ENCODE data around the gene HS3ST5. TPM values are rescaled to one million over a fixed set of nuclear protein-coding genes. Genes with fewer than 3 reads are reported as not detected.

The HS3ST5 gene
- total and polyA plus RNA-seq, 4 donors: 0.02 to 0.18 (median 0.04) TPM; not detected in 1

GRCh38 chr6:114142258-114142657 is 200.6 kb downstream of the HS3ST5 start:
- no peak overlapping the region for H3K27ac ChIP-seq (ENCODE audit: low read depth in 1 of 2, low read length in 1 of 2)
- no peak for TF ChIP-seq CTCF (IDR thresholded peaks at IDR 0.05; ENCODE audit: control extremely low read depth, extremely low read depth)
- H3K4me3 ChIP-seq: no peak overlapping the region
- no peaks in the 10 kb centered on the region for H3K36me3 ChIP-seq (ENCODE audit: control insufficient read depth in 4 of 4, insufficient read depth in 4 of 4, low read length in 4 of 4)
- peaks cover 0 to 2% (median 0%) of the 10 kb centered on the region in 4 donors for H3K9me3 ChIP-seq (ENCODE audit: control insufficient read depth in 4 of 4, insufficient read depth in 3 of 4, low read length in 3 of 4)
- no peaks in the 10 kb centered on the region for H3K4me1 ChIP-seq (ENCODE audit: control insufficient read depth in 5 of 5, insufficient read depth in 5 of 5, low read length in 5 of 5)
- H3K9ac ChIP-seq (ENCODE audit: insufficient read depth in 1 of 2, low read length in 2 of 2): no peak overlapping the region
- ATAC-seq (ENCODE audit: insufficient read depth, low FRiP score) (no peak), DNase-seq (no peak)
- H3K27me3 ChIP-seq (ENCODE audit: control insufficient read depth in 3 of 3, insufficient read depth in 3 of 3, low read length in 2 of 3): no peaks in the 10 kb centered on the region
- WGBS, 2 donors: 84 to 91% methylated on average over 7 of the region's 7 CpGs

- DNase-seq: no peak
- Histone ChIP-seq H3K4me1 (ENCODE audit: control insufficient read depth in 5 of 5, insufficient read depth in 5 of 5, low read length in 5 of 5) (no peaks in the 10 kb centered on the region), H3K27ac (ENCODE audit: low read depth in 1 of 2, low read length in 1 of 2) (no peak overlapping the region), H3K4me3 (no peak overlapping the region), H3K27me3 (ENCODE audit: control insufficient read depth in 3 of 3, insufficient read depth in 3 of 3, low read length in 2 of 3) (no peaks in the 10 kb centered on the region), H3K9ac (ENCODE audit: insufficient read depth in 1 of 2, low read length in 2 of 2) (no peak overlapping the region), H3K9me3 (ENCODE audit: control insufficient read depth in 4 of 4, insufficient read depth in 3 of 4, low read length in 3 of 4) (no peaks in the 10 kb centered on the region), H3K36me3 (ENCODE audit: control insufficient read depth in 4 of 4, insufficient read depth in 4 of 4, low read length in 4 of 4) (no peaks in the 10 kb centered on the region)
- no peak for ATAC-seq (ENCODE audit: insufficient read depth, low FRiP score)
- TF ChIP-seq CTCF (IDR thresholded peaks at IDR 0.05; ENCODE audit: control extremely low read depth, extremely low read depth): no peak
- WGBS, 2 donors: 53 to 60% methylated on average over 5 of the region's 5 CpGs
These were observed 202.4 kb downstream of the HS3ST5 start for GRCh38 chr6:114140416-114140815.

- no peak overlapping the region for H3K9ac ChIP-seq (ENCODE audit: insufficient read depth in 1 of 2, low read length in 2 of 2)
- H3K4me1 ChIP-seq (ENCODE audit: control insufficient read depth in 5 of 5, insufficient read depth in 5 of 5, low read length in 5 of 5): no peaks in the 10 kb centered on the region
- WGBS, 2 donors: 94 to 95% methylated on average over 4 of the region's 4 CpGs
- no peak for ATAC-seq (ENCODE audit: insufficient read depth, low FRiP score)
- H3K27ac ChIP-seq (ENCODE audit: low read depth in 1 of 2, low read length in 1 of 2): no peak overlapping the region
- H3K36me3 ChIP-seq (ENCODE audit: control insufficient read depth in 4 of 4, insufficient read depth in 4 of 4, low read length in 4 of 4): no peaks in the 10 kb centered on the region
- TF ChIP-seq CTCF (IDR thresholded peaks at IDR 0.05; ENCODE audit: control extremely low read depth, extremely low read depth): no peak
- no peaks in the 10 kb centered on the region for H3K27me3 ChIP-seq (ENCODE audit: control insufficient read depth in 3 of 3, insufficient read depth in 3 of 3, low read length in 2 of 3)
- H3K4me3 ChIP-seq: no peak overlapping the region
- DNase-seq: no peak
- peaks cover 0 to 1% (median 0%) of the 10 kb centered on the region in 4 donors for H3K9me3 ChIP-seq (ENCODE audit: control insufficient read depth in 4 of 4, insufficient read depth in 3 of 4, low read length in 3 of 4)
These were observed 204.1 kb downstream of the HS3ST5 start for GRCh38 chr6:114138577-114139248.
